Nephron progenitor cell (in vitro differentiated cells): ENCODE measurements around the gene SUPT20H.

Source experiments
- DNase-seq: peaks from one replicate; pipeline ENCODE4 v3.0.0; 2021
- H3K27ac Mint-ChIP-seq: 2 replicates; pipeline ENCODE4 v1.8.0; 2021; ENCODE audit warnings: mild to moderate bottlenecking, moderate library complexity, mixed read lengths
- H3K27me3 Mint-ChIP-seq: 2 replicates; pipeline ENCODE4 v1.8.0; 2021; ENCODE audit warnings: mild to moderate bottlenecking, low read depth, mixed read lengths; ENCODE audit not compliant: poor library complexity
- H3K36me3 Mint-ChIP-seq: 2 replicates; pipeline ENCODE4 v1.8.0; 2021; ENCODE audit warnings: low read depth, mixed read lengths
- H3K4me1 Mint-ChIP-seq: 2 replicates; pipeline ENCODE4 v1.8.0; 2021; ENCODE audit warnings: mixed read lengths
- H3K4me3 Mint-ChIP-seq: 2 replicates; pipeline ENCODE4 v1.8.0; 2021; ENCODE audit warnings: mild to moderate bottlenecking, moderate library complexity, mixed read lengths
- H3K9me3 Mint-ChIP-seq: 2 replicates; pipeline ENCODE4 v1.8.0; 2021; ENCODE audit warnings: mild to moderate bottlenecking, moderate library complexity, mixed read lengths
- TF ChIP-seq, protein P1 (sequence below): fragments of 200-600 bp; sonication (generic); IDR thresholded peaks from 2 replicates; pipeline ENCODE4 v1.5.0; 2021; ENCODE audit warnings: antibody characterized with exemption

SUPT20H gene

DNA sequence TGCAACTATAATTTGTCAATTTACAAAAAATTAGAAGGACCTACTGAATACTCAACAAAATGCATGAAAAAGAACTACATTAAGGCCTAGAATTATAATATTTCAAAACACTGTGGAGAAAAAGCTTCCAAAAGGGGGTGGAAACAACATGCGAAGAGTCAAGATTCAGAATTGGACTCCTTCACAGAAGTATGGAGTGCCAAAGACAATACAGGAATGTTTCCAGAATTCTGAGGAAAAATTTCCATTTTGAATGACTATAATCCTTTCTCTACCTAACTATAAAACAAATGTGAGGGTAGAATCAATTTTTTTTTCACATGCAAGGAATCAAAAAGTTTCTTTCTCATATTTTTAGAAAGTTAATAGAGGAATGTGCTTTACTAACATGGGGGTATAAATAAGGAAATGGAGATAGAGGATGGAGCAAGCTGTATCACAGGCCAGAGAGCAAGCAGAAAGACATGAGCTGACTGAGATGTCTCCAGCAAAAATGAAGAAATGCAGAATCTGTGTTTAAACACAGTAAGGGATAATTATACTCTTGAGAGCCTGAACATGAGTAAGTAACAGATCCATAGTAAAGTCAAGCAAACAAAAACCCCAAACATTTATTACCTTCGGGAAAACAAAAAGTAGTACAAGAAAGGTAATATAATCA, 99.9 kb downstream of the SUPT20H start:
- DNase-seq, result no peak
- peaks cover 64% of the 10 kb centered on the region for H3K36me3 Mint-ChIP-seq
- H3K4me3 Mint-ChIP-seq, result no peak overlapping the region
- no peaks in the 10 kb centered on the region for H3K27me3 Mint-ChIP-seq
- H3K27ac Mint-ChIP-seq, result no peak overlapping the region
- TF ChIP-seq, protein P1, sequence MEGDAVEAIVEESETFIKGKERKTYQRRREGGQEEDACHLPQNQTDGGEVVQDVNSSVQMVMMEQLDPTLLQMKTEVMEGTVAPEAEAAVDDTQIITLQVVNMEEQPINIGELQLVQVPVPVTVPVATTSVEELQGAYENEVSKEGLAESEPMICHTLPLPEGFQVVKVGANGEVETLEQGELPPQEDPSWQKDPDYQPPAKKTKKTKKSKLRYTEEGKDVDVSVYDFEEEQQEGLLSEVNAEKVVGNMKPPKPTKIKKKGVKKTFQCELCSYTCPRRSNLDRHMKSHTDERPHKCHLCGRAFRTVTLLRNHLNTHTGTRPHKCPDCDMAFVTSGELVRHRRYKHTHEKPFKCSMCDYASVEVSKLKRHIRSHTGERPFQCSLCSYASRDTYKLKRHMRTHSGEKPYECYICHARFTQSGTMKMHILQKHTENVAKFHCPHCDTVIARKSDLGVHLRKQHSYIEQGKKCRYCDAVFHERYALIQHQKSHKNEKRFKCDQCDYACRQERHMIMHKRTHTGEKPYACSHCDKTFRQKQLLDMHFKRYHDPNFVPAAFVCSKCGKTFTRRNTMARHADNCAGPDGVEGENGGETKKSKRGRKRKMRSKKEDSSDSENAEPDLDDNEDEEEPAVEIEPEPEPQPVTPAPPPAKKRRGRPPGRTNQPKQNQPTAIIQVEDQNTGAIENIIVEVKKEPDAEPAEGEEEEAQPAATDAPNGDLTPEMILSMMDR, result no peak
- H3K4me1 Mint-ChIP-seq, result no peaks in the 10 kb centered on the region
- no peaks in the 10 kb centered on the region for H3K9me3 Mint-ChIP-seq
